Cerebellar cortex (tissue), 1 donor: ENCODE measurements around the gene AQP9.

Experiments used
- DNase-seq: peaks from one replicate; pipeline ENCODE4 v3.0.0-alpha.2; 2015; ENCODE audit warnings: low spot score

AQP9 gene

DNA sequence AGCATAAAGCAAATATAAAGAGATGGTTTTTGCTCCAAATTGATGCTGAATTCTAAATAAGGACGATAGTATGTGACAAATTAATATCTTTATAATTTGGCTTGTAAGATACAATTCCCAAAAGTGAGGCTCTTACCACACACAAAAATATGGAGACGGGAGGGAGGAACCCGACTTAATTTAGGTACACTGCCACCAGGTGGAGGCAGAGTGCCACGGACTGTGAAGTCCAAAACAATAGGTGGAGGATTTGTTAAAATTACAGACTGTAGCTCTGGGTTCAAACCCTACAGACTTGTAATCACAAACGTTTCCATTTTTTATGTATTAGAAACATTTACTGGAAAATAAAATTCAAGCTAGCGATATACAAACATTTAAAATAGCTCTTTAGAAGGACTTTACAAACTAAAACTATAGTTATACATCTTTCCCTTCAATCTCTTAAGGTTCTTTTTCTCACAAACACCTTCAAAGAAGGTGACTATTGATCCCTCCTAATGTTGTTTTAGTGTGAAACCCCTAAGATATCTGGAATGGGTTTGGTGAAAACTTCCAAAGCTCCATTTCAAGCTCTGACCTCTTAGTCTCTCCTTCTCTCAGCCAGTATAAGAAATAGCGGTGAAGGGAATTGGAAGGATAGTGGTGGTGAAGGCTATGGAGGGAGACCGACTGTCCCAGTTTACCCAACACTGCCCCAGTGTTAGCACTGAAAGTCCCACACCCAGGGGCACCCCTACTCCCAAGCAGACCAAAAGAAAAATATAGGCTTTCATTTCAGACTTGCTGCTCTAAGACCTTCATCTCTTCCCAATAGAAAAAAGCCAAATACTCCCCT lies 89.7 kb downstream of the AQP9 start:
- DNase-seq, result peak; percentile 82

- DNase-seq, result no peak
Measured at GRCh38 chr15:58228718-58229117, 90.5 kb downstream of the AQP9 start.

- no peak for DNase-seq
Measured at GRCh38 chr15:58229297-58229768, 91.2 kb downstream of the AQP9 start.

DNA sequence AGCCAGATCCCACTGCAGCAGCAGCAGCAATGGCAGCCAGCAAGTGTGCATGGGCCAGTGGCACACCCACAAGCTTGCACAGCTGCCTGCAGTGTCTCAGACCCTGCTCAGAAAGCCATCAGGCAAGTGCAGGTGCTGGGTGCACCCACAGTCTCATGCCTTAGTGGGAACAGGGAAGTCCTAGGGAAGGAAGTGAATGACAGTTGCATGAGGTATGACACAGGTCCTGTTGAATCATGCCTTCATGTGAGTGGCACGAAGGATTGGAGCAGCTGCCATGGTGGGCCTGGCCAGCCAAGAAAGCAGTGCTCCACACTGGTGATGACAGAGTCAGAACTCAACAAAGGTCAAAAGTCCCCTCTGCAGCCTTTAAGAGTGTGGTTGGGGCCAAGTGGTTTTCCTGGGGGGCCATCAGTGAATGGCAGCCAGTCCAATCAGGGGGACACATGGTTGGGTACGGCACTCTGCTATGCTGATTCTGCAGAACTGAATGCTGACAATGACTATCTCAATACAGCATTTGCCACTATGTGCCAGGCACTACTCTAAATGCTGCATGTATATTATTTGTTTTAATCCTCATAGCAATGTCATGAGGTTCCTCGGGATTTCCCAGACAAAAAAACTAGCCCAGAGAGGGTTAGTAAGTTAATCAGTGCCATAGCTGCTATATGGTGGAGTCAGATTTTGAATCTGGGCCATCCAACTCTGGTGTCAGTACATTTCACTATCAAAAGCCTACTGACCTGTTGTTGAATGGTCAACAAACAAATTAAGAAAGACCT lies 94.3 kb downstream of the AQP9 start:
- no peak for DNase-seq

DNA sequence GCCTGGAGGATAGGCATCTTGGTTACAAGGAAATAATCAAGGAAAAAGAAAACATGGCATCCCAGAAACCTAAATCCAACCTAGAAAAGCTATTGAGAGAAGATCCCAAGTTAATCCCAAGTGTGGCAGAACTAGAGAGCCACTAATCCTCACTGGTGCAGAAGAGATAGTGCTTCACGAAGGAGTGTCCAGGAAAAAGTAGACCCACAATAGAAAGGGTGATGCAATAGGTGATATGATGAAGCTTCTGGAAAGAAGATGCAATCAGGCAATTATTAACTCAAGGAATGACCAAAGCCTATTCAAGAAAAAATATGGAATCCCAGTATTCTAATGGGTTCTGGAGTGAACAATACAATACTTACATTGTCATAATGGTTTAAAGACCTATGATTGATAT lies 95.2 kb downstream of the AQP9 start:
- no peak for DNase-seq
